Measurements from ENCODE around the gene RPS6KA2.

Gene RPS6KA2

GRCh38 chr6:166434336-166434735, 192.7 kb downstream of the RPS6KA2 start:
- TF ChIP-seq, protein P1, sequence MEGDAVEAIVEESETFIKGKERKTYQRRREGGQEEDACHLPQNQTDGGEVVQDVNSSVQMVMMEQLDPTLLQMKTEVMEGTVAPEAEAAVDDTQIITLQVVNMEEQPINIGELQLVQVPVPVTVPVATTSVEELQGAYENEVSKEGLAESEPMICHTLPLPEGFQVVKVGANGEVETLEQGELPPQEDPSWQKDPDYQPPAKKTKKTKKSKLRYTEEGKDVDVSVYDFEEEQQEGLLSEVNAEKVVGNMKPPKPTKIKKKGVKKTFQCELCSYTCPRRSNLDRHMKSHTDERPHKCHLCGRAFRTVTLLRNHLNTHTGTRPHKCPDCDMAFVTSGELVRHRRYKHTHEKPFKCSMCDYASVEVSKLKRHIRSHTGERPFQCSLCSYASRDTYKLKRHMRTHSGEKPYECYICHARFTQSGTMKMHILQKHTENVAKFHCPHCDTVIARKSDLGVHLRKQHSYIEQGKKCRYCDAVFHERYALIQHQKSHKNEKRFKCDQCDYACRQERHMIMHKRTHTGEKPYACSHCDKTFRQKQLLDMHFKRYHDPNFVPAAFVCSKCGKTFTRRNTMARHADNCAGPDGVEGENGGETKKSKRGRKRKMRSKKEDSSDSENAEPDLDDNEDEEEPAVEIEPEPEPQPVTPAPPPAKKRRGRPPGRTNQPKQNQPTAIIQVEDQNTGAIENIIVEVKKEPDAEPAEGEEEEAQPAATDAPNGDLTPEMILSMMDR (conservative IDR thresholded peaks at IDR 0.05; ENCODE audit: low read depth), result no peak
- POLR2A ChIA-PET (ENCODE audit: low non-redundant PET), result no interaction called here
- CTCF ChIA-PET, result interaction anchor here (0.6 kb wide), 1 partner anchor 56 kb away, joined by 3 read pairs; no protein-coding TSS in a partner anchor

DNA sequence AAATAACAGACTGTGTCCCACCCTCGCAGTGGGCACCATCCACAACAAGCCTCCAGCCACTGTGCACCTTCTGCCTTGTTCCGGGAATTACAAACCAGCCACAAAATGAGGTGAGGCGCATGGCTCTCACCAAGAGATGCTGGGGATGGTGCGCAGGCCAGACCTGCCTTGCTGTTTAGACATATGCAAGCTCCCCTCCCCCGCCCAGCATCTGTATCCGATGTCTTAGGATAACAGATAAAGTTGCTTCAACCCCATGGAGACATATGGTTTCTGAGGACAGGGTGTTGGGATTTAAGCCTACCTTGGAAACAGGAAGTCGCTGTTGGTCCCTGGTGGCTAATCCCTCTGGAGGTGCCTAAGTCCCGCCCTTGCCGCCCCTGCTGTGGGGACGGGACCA, 194.0 kb downstream of the RPS6KA2 start:
- ChIA-PET POLR2A (ENCODE audit: low non-redundant PET) (no interaction called here), CTCF (no interaction called here)
- no peak for DNase-seq (ENCODE audit: low spot score)
- H3K27ac ChIP-seq, result no peak overlapping the region
- TF ChIP-seq, protein P1 (conservative IDR thresholded peaks at IDR 0.05; ENCODE audit: low read depth), result no peak

More at GRCh38 chr6:166434336-166434735, 192.7 kb downstream of the RPS6KA2 start:
- H3K27ac ChIP-seq, result no peak overlapping the region
- no peak for DNase-seq (ENCODE audit: low spot score)

- TF ChIP-seq, protein P1 (conservative IDR thresholded peaks at IDR 0.05; ENCODE audit: low read depth), result no peak
- H3K27ac ChIP-seq, result no peak overlapping the region
- DNase-seq (ENCODE audit: low spot score), result no peak
- CTCF ChIA-PET, result no interaction called here
- POLR2A ChIA-PET (ENCODE audit: low non-redundant PET), result no interaction called here
Measured at GRCh38 chr6:166430269-166430668, 196.8 kb downstream of the RPS6KA2 start.

DNA sequence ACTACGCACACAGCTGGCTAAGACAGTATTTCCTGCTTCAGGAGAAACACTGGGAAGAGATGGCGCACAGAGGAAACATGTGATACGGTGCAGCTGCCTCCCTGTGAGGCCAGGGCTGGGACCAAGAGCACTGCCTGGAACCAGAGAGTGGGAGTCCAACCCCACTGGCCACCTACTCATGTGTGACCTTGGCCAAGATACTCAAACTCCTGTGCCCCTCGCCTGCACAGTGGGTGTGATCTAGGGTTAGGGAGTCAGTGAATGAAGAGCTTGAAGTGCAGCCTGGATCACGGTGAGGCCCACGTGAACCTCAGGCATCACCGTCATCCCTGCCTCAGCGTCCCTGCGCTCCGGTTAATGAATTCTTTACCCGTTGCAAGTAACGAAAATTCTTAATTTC, 202.6 kb downstream of the RPS6KA2 start:
- DNase-seq (ENCODE audit: low spot score), result no peak
- H3K27ac ChIP-seq, result no peak overlapping the region
- POLR2A ChIA-PET (ENCODE audit: low non-redundant PET), result no interaction called here
- CTCF ChIA-PET, result interaction anchor here (0.9 kb wide), 1 partner anchor 24 kb away, joined by 4 read pairs; no protein-coding TSS in a partner anchor
- TF ChIP-seq, protein P1 (conservative IDR thresholded peaks at IDR 0.05; ENCODE audit: low read depth), result no peak

DNA sequence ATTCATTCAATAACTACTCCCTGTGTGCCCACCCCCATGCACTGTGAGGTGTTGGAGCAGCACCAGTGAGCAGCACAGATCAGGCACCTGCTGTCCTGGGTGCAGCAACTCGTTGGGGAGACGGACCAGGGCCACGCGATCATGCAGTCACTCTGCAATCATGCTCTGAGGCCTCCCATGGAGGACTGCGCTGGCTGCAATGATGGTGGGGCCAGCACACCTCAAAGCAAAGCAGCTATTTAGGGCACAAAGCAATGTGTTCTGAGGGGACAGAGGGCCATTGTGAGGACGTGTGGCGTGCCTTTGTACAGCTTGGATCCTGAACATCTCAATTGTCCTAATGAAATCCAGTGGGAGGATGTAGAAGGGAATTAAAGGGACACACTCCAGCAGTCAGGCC, 203.3 kb downstream of the RPS6KA2 start:
- ChIA-PET CTCF (no interaction called here), POLR2A (ENCODE audit: low non-redundant PET) (no interaction called here)
- TF ChIP-seq, protein P1 (conservative IDR thresholded peaks at IDR 0.05; ENCODE audit: low read depth), result no peak
- H3K27ac ChIP-seq, result no peak overlapping the region
- no peak for DNase-seq (ENCODE audit: low spot score)

DNA sequence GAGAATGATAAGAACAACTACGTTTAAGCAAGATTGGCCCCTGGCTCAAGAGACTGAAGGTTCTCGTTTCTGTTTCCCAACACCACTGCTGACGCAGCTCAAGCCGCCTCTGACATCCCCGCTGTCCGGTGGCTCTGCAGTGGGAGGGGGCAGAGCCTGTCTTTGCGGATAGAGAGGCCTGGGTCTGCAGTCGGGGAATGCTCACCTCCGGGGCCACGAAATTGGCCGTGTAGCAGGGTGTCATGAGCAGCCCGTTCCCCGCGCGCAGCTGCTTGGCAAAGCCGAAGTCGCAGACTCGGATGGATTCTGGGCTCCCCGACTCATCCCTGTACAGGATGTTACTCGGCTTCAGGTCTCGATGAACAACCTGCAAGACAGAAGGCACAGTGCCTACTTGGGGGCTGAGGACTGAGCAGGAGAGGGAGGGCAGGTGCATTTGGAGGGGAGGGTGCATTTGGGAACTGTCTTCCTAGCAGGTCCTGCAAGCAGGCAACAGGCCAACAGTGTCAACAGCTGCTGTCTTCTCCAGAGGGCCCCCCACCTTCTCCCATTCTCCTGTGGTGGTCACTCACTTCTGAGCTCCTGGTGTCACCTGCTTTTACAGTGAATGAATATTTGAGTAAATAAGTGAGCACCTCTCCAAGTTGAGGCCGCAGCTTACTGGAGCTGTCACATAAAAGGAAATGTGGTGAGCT, 203.9 kb downstream of the RPS6KA2 start:
- TF ChIP-seq, protein P1 (conservative IDR thresholded peaks at IDR 0.05; ENCODE audit: low read depth), result no peak
- no peak for DNase-seq (ENCODE audit: low spot score)
- ChIA-PET CTCF (no interaction called here), POLR2A (ENCODE audit: low non-redundant PET) (no interaction called here)
- H3K27ac ChIP-seq, result no peak overlapping the region

All from RWPE1 (cell line).